NCI-H82 (cell line): Measurements from ENCODE around the gene EPS8L2.
A peak's percentile ranks its signal among the peaks of the same experiment; 100 is the strongest.
"Not testable (repeated sequence)": the region's sequence is repeated elsewhere in the genome, so short reads cannot be mapped to it uniquely, and the experiment has no call there.

ENCODE experiments used
- DNase-seq: peaks from one replicate; lab custom pipeline; 2025; lab: John Stamatoyannopoulos, UW

Gene EPS8L2

DNA sequence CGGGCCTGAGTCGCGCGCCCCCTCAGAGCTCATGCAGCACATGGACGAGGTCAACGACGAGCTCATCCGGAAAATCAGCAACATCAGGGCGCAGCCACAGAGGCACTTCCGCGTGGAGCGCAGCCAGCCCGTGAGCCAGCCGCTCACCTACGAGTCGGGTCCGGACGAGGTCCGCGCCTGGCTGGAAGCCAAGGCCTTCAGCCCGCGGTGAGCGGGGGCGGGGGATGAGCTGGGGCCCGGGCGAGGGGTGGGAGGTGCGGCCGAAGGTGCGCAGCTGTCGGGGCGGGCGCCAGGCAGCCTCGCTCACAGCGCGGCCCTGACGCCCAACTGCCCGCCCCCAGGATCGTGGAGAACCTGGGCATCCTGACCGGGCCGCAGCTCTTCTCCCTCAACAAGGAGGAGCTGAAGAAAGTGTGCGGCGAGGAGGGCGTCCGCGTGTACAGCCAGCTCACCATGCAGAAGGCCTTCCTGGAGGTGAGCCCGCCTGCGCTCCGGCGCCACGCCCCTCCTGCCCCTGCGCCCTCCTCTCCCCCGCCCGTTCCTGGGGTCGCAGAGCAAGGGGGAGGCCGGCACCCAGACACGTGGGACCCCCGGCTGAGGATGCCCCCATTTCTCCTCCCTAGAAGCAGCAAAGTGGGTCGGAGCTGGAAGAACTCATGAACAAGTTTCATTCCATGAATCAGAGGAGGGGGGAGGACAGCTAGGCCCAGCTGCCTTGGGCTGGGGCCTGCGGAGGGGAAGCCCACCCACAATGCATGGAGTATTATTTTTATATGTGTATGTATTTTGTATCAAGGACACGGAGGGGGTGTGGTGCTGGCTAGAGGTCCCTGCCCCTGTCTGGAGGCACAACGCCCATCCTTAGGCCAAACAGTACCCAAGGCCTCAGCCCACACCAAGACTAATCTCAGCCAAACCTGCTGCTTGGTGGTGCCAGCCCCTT, 20.5 kb downstream of the EPS8L2 start:
- DNase-seq = peak; percentile 73

- DNase-seq = no peak
These were observed 21.3 kb downstream of the EPS8L2 start for GRCh38 chr11:727281-727701.

DNA sequence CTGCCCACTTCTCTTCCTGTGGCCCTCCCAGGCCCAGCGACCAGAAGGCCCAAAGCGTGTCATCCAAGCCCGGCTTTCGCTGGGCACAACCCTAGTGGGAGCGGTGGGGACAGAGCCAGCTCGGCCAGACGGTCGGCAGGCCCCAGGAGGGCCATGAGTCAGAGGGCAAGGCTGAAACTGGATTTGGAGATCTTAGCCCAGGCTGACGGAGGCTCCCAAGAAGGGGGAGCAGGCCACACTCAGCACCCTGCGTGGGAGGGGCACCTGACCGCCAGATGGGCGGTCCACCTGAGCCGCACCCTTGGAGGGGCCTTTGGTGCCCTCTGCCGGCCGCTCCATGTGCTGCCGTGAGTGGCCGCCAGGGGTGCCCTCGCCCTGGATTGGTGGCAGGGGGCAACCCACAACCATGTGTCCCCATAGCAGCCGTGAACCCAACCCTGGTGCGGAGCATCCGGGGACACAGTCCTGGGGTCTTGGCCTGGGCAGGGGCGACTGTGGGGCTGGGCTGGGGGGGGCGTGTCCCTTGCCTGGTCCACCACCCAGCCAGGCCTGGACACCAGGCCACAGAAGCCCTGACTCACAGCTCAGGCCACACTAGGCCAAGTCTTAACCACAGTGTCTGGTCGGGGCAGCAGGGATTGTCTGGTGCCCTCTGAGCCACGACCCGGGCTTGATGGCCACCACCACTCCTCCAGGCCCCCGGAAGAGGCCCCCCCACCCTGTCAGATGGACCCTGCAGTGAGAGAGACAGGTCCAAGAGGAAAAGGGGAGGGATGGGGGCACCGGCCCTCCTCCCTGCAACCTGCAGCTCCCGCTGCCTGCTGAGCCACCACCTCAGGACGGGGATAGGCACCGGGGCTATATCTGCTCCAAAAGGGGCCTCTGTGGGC, 22.1 kb downstream of the EPS8L2 start:
- peak; percentile 83 for DNase-seq

DNA sequence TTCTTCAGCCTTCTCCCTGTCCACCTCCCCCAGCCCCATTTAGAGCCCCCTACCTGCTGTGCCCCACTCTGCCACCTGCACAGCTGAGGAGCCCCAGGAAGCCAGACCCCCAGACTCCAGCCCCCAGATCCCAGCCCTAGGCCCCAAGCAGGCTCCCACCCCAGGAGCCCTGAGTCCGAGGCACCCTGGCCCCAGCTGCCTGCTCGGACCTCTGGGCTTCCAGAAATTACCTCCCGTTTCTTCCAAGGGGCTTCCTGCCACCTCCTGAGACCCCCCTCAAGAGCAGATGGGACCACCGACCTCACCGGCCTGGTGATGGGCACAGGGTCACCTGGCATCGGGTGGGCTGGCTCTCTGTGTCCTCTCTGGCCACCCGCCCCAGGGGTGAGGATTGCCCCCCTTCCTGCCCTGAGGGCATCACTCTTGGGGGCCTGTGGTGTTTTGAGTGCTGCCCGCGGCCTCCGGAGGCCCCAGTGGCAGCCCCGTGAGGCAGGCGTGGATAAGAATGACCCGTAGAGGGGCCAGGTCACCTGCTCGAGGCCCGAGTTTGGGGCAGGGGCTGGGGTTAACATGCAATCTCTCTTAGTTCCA, 23.0 kb downstream of the EPS8L2 start:
- no peak for DNase-seq

- no peak for DNase-seq
These were observed 23.6 kb downstream of the EPS8L2 start for GRCh38 chr11:729492-730074.

GRCh38 chr11:733072-733471, 27.0 kb downstream of the EPS8L2 start:
- no peak for DNase-seq

DNA sequence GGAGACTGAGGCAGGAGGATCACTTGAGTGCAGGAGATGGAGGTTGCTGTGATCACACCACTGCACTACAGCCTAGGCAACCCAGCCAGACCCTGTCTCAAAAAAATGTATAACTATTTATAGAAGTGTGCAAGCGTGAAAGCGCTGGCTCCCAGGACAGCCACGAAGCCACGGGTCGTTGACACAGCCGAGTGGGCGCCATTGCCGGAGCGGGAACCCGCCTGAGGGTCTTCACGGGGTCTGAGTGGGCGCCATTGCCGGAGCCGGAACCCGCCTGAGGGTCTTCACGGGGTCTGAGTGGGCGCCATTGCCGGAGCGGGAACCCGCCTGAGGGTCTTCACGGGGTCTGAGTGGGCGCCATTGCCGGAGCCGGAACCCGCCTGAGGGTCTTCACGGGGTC, 28.5 kb downstream of the EPS8L2 start:
- DNase-seq = not testable (repeated sequence)

- DNase-seq = no peak
These were observed 31.3 kb downstream of the EPS8L2 start for GRCh38 chr11:737366-737765.

DNA sequence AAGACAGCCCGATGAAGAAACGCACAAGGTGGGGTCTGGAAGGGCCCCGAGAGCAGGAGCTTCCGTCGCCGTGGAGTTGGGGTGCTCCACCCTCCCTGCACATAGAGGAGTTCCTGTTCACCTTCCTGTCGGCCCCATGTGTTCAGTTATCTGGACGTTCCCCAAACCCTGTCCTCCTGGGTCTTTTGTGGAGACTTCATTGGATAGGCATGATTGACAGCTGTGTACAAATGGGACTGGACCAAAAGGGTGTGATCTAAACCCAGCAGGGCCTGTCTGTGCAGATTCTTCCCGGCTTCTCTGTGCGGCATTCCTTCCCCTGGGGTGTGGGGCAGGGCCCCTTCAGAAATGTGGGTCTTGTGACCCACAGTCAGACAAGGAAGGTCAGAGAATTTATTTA, 31.9 kb downstream of the EPS8L2 start:
- DNase-seq = not testable (repeated sequence)

GRCh38 chr11:742156-742546, 36.1 kb downstream of the EPS8L2 start:
- no peak for DNase-seq

DNA sequence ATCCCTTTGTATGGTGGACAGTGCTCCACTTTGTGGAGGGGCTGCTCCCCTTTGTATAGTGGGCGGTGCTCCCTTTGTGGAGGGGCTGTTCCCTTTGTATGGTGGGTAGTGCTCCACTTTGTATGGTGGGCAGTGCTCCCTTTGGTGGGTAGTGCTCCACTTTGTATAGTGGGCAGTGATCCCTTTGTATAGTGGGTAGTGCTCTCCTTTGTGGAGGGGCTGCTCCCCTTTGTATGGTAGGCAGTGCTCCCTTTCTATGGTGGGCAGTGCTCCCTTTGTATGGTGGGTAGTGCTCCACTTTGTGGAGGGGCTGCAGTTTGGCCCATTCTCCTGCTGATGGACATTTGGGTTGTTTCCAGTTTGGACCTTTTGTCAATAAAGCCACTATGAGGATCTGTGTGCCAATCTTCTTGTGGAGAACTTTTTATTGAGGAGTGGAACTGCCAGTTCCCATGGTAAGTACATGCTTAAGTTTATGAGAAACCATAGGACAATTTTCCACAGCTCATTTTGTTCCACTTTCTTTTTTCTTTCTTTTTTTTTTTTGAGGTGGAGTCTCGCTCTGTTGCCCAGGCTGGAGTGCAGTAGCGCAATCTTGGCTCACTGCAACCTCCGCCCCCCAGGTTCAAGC, 36.7 kb downstream of the EPS8L2 start:
- no peak for DNase-seq

DNA sequence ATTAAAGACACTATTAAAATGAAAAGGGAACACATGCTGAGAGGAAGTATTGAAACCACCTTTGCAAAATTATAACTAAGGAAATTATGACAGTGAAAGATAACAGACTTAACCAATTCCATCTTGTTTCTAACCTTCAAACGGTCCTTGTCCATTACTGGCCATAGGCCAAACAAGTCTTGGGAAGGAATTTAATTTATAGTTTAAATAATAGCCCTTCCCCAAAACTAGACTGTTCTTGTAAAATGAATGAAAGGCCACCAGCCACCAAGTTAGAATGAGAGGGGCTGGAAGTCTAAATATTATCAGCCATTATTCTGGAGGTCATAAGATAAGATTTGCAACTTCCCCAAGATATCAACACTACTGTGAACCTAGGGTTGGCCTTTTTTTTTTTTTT, 39.4 kb downstream of the EPS8L2 start:
- no peak for DNase-seq

DNA sequence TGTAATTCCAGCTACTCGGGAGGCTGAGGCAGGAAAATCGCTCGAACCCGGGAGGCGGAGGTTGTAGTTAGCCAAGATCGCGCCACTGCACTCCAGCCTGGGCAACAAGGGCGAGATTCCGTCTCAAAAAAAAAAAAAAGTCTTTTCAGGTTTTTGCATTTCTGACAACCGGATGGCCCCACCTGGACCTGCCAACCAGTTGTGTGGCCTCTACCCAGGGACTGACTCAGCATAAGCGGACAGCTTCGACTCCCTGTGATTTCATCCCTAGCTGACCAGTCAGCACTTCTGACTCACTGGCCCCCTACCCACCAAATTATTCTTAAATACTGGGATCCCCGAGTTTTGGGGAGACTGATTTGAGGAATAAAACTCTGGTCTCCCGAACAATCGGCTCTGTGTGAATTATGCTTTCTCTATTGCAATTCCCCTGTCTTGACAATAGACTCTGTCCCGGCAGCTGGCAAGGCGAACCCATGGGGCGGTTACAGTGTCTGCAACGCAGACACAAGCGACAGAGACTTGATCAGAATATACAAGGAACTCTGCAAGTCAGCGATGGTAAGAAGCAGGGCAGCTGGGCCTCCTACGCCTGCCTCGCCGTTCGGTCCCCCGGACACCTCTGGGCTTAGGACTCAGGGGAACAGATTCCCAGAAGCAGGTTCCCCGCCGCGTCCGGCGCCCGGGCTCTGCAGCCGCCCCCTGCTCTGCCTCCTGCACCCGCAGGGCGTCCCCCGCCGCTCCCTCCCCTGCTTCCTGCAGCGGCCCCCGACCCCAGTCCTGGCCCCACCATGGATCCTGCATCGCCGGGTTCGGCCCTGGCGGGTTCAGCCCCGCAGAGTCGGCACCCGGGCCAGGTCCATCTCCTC, 40.5 kb downstream of the EPS8L2 start:
- peak; percentile 53 for DNase-seq

DNA sequence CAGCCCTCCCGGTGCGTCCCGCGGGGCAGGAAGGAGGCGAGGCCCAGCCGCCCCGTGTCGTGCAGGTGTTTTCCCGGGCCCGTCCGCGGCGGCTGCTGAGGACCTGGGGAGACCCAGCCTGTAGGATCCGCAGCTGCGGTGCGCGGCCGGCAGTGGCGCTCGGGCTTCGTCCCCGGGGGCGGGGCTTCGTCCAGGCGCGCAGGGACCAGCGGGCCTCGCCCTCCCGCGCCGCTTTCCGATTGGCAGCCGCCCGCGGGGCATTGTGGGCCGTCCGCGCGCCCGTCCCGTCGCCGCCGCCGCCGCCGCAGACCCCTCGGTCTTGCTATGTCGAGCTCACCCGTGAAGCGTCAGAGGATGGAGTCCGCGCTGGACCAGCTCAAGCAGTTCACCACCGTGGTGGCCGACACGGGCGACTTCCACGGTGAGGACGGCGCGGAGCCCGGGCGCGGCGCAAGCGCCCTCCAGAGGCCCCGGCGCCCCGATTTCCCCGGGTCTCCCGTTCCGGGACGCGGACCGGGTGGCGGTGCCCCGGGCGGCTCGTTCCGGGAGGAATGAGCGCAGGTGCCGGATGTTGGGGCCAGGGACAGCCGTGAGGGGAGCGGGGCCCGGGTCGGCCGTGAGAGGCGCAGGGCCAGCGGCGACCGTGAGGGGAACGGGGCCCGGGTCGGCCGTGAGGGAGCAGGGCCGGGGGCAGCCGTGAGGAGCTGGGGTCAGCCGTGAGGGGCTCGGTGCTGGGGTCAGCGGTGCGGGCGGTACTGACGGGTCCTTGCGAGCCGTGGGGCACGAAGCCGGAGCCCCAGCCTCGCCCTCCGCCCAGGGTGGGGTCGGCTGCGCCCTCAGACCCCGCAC, 41.4 kb downstream of the EPS8L2 start, which contains the start of gene TALDO1:
Gene TALDO1 (plus strand): TSS at position 307 of the 849 bp plus-strand sequence. CDS start 18 bp downstream, at position 325.
- peak; percentile 90 for DNase-seq

DNA sequence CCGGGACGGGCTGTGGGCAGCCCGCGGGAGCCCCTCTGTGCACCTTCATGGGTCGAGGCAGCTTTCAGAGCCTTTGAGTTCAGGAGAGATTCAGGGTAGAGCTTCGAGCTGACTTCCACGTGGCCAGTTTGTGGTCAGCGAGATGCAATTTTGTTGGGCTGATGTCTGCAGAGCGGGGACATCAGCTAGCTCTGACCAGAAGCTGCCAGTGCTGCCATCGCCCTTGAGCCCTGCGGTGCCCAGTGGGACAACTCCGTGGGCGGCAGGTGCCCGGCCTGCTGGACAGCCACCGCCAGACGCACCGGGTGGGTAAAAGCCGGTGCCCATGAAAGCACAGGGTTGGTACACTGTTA, 42.0 kb downstream of the EPS8L2 start:
- no peak for DNase-seq

DNA sequence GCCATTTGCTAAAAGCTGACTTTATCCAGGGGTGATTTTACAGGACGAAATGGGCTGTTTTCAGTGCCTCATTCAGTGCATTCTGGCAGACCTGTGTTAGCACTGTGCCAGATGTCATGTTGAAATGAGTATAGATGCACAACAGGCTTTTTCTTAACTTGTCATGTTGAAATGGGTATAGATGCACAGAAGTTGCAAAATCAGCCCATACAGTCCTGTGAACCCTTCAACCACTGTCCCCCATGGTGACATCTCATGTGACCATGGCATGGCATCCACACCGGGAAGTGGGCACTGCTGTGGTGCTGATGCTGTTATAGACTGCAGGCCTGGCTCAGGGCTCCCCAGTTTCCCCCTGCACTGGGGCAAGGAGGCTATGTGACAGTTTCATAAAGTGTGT, 43.7 kb downstream of the EPS8L2 start:
- no peak for DNase-seq

GRCh38 chr11:760236-760635, 54.2 kb downstream of the EPS8L2 start:
- DNase-seq = no peak

GRCh38 chr11:761526-762108, 55.6 kb downstream of the EPS8L2 start:
- no peak for DNase-seq

DNA sequence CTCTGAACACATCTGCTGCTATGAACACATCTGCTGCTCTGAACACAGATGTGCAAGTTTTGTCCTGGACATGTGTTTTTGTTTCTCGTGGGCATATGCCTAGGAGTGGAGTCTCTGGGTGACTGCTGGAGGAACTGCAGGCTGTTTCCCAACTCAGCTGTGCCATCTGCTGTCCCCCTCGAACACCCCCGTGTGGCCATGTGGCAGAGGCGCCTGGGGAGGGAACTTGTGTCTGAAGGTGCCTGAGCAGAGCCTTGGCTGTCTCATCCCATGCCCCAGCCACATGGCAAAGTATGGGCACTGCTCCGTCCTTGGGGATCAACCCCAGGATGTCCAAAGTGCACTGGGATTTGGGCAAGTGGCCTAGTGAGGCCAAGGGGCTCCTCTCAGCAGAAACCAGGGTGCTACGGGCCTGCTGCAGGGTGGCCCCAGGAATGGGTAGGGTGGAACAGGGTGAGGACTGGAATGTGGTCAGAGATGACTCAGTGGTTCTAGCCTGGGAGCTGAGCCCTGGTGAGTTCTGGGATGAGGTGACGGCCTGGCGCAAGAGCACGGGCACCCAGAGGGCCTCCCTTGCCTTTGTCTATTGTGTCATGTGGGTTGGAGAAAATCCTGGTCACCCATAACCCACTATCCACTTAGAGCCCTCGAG, 56.5 kb downstream of the EPS8L2 start:
- DNase-seq = peak; percentile 76
